Measurements from ENCODE around the gene SFXN1.
"Not testable (repeated sequence)": the region's sequence is repeated elsewhere in the genome, so short reads cannot be mapped to it uniquely, and the experiment has no call there.

GRCh38 chr5:175507671-175508070, 29.3 kb downstream of the SFXN1 start:
- TF ChIP-seq MYC (IDR thresholded peaks at IDR 0.05; ENCODE audit: low read depth, low read length); CTCF (IDR thresholded peaks at IDR 0.05; ENCODE audit: extremely low read depth in 1 of 2, insufficient read depth in 1 of 2, low read depth in 1 of 2, low read length in 2 of 2); EZH2 (IDR thresholded peaks at IDR 0.05; ENCODE audit: borderline replicate concordance, low read depth, low read length, severe bottlenecking); MAX (IDR thresholded peaks at IDR 0.05; ENCODE audit: insufficient read depth, insufficient read length); POLR2AphosphoS5 (IDR thresholded peaks at IDR 0.05; ENCODE audit: insufficient read depth, low read depth, low read length); POLR2A (IDR thresholded peaks at IDR 0.05; ENCODE audit: low read depth, low read length); GATA2 (IDR thresholded peaks at IDR 0.05; ENCODE audit: insufficient read depth, insufficient read length, low read depth, low read length); JUN (IDR thresholded peaks at IDR 0.05; ENCODE audit: borderline replicate concordance, insufficient read depth, insufficient read length, low read depth); FOS (IDR thresholded peaks at IDR 0.05; ENCODE audit: borderline replicate concordance, insufficient read depth, low read length): not testable (repeated sequence)
